SK-N-SH (cell line): ENCODE measurements around the gene STMN1. TPM values are rescaled to one million over a fixed set of nuclear protein-coding genes. Genes with fewer than 3 reads are reported as not detected.

Experiments used
- CTCF ChIA-PET: fragments of 300-600, 350-600 bp; formaldehyde crosslinking; extraction: SDS; loops from one replicate; lab custom pipeline; 2021; lab: Yijun Ruan, JAX
- POLR2A ChIA-PET: fragments of 350-600 bp; sonication (Branson Sonifier 250); formaldehyde crosslinking; extraction: SDS; loops from one replicate; lab custom pipeline; 2020; ENCODE audit warnings: antibody characterized with exemption, inconsistent platforms; lab: Yijun Ruan, JAX
- DNase-seq: peaks from one replicate; pipeline ENCODE4 v3.0.0; 2012
- H2AFZ ChIP-seq: fragments of 200-600 bp; sonication (generic); 2 replicates; pipeline ENCODE4 v1.8.1; 2016; ENCODE audit warnings: antibody characterized with exemption, mild to moderate bottlenecking, low read depth
- H3F3A ChIP-seq: fragments of 200-600 bp; sonication (generic); replicated peaks from 2 replicates; pipeline ENCODE3; 2016; ENCODE audit warnings: antibody characterized with exemption, mild to moderate bottlenecking; ENCODE audit not compliant: insufficient read depth
- H3K27ac ChIP-seq, 2 experiments: fragments of 200-500 bp in 1 of 2; fragments of 200-600 bp in 1 of 2; sonication (Bioruptor generic) in 1 of 2; sonication (generic), shearing (Covaris generic) in 1 of 2; 2 replicates each; pipeline versions ENCODE4 v1.5.1 to v1.6.1; 2014 to 2016; ENCODE audit warnings: low read depth in 2 of 2, inconsistent platforms in 1 of 2, low read length in 1 of 2, mild to moderate bottlenecking in 1 of 2, mixed read lengths in 1 of 2
- H3K27me3 ChIP-seq: fragments of 200-600 bp; sonication (generic), shearing (Covaris generic); 2 replicates; pipeline ENCODE4 v1.6.1; 2016; ENCODE audit warnings: mixed run types; ENCODE audit not compliant: insufficient read depth
- H3K36me3 ChIP-seq, 2 experiments: fragments of 200-500 bp in 1 of 2; fragments of 200-600 bp in 1 of 2; sonication (Bioruptor generic) in 1 of 2; sonication (generic) in 1 of 2; replicated peaks in 1 of 2; 2 replicates each; pipeline versions ENCODE3 to v1.5.1; 2014 to 2016; ENCODE audit warnings: low read length in 1 of 2, mild to moderate bottlenecking in 1 of 2; ENCODE audit not compliant: insufficient read depth in 2 of 2, control insufficient read depth in 1 of 2
- H3K4me1 ChIP-seq, 2 experiments: fragments of 200-500 bp in 1 of 2; fragments of 200-600 bp in 1 of 2; sonication (Bioruptor generic) in 1 of 2; sonication (generic), shearing (Covaris generic) in 1 of 2; 2 replicates each; pipeline versions ENCODE4 v1.5.1 to v1.6.1; 2014 to 2016; ENCODE audit warnings: low read depth in 1 of 2, low read length in 1 of 2, mixed run types in 1 of 2; ENCODE audit not compliant: insufficient read depth in 2 of 2, control insufficient read depth in 1 of 2
- H3K4me2 ChIP-seq: fragments of 200-600 bp; sonication (generic), shearing (Covaris generic); 2 replicates; pipeline ENCODE4 v1.6.1; 2017; ENCODE audit warnings: mixed run types
- H3K4me3 ChIP-seq, 2 experiments: fragments of 200-500 bp in 1 of 2; fragments of 200-600 bp in 1 of 2; sonication (Bioruptor generic) in 1 of 2; sonication (generic), shearing (Covaris generic) in 1 of 2; 2 replicates each; pipeline versions ENCODE4 v1.5.1 to v1.8.1; 2014 to 2016; ENCODE audit warnings: low read depth in 2 of 2, inconsistent platforms in 1 of 2, low read length in 1 of 2, mild to moderate bottlenecking in 1 of 2, mixed read lengths in 1 of 2, moderate library complexity in 1 of 2
- H3K79me2 ChIP-seq: fragments of 200-600 bp; sonication (generic); 2 replicates; pipeline ENCODE4 v1.8.1; 2017; ENCODE audit warnings: mild to moderate bottlenecking; ENCODE audit not compliant: insufficient read depth
- H3K9ac ChIP-seq: fragments of 200-600 bp; sonication (generic); 2 replicates; pipeline ENCODE4 v1.6.1; 2017; ENCODE audit warnings: mixed run types
- H3K9me2 ChIP-seq: fragments of 200-600 bp; sonication (generic); 2 replicates; pipeline ENCODE4 v1.6.1; 2017; ENCODE audit warnings: mixed run types
- H3K9me3 ChIP-seq: fragments of 200-600 bp; sonication (generic); 2 replicates; pipeline ENCODE4 v1.6.1; 2017; ENCODE audit warnings: mixed run types, mild to moderate bottlenecking, moderate library complexity
- H4K20me1 ChIP-seq: fragments of 200-600 bp; sonication (generic); 2 replicates; pipeline ENCODE4 v1.6.1; 2017; ENCODE audit warnings: mild to moderate bottlenecking, mixed run types; ENCODE audit not compliant: insufficient read depth
- CTCF ChIP-seq: fragments of 200-600 bp; sonication (generic); IDR thresholded peaks from 2 replicates; pipeline ENCODE4 v1.6.1; 2017; ENCODE audit warnings: antibody characterized with exemption, mild to moderate bottlenecking, moderate library complexity
- EP300 ChIP-seq, 2 experiments: IDR thresholded peaks; 2 replicates each; pipeline versions ENCODE4 v1.4.0 to v1.6.1; 2012; ENCODE audit warnings: borderline replicate concordance in 1 of 2, low read depth in 1 of 2, low read length in 1 of 2
- EZH2phosphoT487 ChIP-seq: fragments of 200-600 bp; sonication (generic); IDR thresholded peaks from 2 replicates; pipeline ENCODE4 v1.6.1; 2017; ENCODE audit warnings: low read depth, mixed run types, mild to moderate bottlenecking, antibody characterized with exemption, moderate library complexity, borderline replicate concordance
- MEF2A ChIP-seq: IDR thresholded peaks from 2 replicates; pipeline ENCODE4 v1.4.0; 2012; ENCODE audit warnings: low read depth, borderline replicate concordance
- MXI1 ChIP-seq: IDR thresholded peaks from 2 replicates; pipeline ENCODE4 v1.6.1; 2012; ENCODE audit warnings: mild to moderate bottlenecking, low read depth, low read length, improper control_type of control experiment
- NFIC ChIP-seq: IDR thresholded peaks from 2 replicates; pipeline ENCODE4 v1.4.0; 2012; ENCODE audit warnings: borderline replicate concordance
- REST ChIP-seq: IDR thresholded peaks from 2 replicates; pipeline ENCODE4 v1.6.1; 2012; ENCODE audit warnings: mild to moderate bottlenecking, low read depth, low read length, moderate library complexity
- SIN3A ChIP-seq: IDR thresholded peaks from 2 replicates; pipeline ENCODE4 v1.6.1; 2012; ENCODE audit warnings: low read depth, mild to moderate bottlenecking, low read length, moderate library complexity, borderline replicate concordance
- WGBS: methylation state at CpG from one replicate; pipeline ENCODE4 v1.1.6; 2017; ENCODE audit warnings: low lambda C conversion rate; 5-methylcytosine and 5-hydroxymethylcytosine counted together
- polyA plus RNA-seq, 3 experiments: library from polyadenylated mRNA; depleted of rRNA; stranded (reverse); fragments of >200 nt; gene quantifications; 2 replicates each; pipeline ENCODE4 v1.2.3, GENCODE V29; 2012

The STMN1 gene
- polyA plus RNA-seq, 1 of the 3 experiments (the other 2 are of a cell fraction): 143 TPM

DNA sequence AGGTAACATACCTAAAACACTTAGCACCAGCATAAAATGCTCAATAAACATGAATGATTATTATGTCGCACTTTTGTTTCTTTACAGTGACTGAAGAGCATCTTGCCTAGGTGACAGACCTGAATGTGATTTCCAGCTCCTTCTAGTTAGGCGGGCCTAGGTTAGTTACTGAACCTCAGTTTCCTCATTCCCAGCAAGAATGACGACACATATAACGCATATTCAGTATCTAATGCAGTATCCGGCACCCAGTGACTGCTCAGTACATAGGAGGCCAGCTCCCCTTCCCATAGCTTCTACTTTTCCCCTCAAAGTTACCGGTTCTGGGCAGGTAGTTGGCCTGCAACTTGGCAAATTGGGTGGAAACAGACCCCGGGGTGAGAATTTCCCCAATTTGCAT, 47.7 kb downstream of the STMN1 start:
- DNase-seq: no peak
- CTCF ChIA-PET: no interaction called here
- Histone ChIP-seq H2AFZ (peak overlapping the region; percentile 95; the same call in 1 of the 2 replicates), H3K9me3 (no peaks in the 10 kb centered on the region), H3F3A (no peaks in the 10 kb centered on the region)
- WGBS: 78% methylated on average over 7 of the region's 7 CpGs
- TF ChIP-seq SIN3A (no peak), EP300 (IDR thresholded peaks at IDR 0.05; ENCODE audit: borderline replicate concordance in 1 of 2, low read depth in 1 of 2, low read length in 1 of 2) (no peak), MEF2A (no peak), REST (no peak), CTCF (no peak)
- TF ChIP-seq, all 33 proteins: peak for 0
- H3K79me2 ChIP-seq: peaks cover 27% of the 10 kb centered on the region
- H4K20me1 ChIP-seq: no peaks in the 10 kb centered on the region
- H3K4me1 ChIP-seq: peaks cover 0 to 6% of the 10 kb centered on the region in 2 experiments; a peak in 1 of 4 replicates
- H3K27ac ChIP-seq: no peak overlapping the region
- POLR2A ChIA-PET: no interaction called here
- peak overlapping the region; percentile 64 to 65 for H3K4me3 ChIP-seq
- peak overlapping the region; percentile 82; the same call in 1 of the 2 replicates for H3K9ac ChIP-seq
- H3K4me2 ChIP-seq: peak overlapping the region; percentile 99
- peaks cover 0 to 4% of the 10 kb centered on the region in 2 experiments for H3K36me3 ChIP-seq
- no peaks in the 10 kb centered on the region for H3K9me2 ChIP-seq
- no peaks in the 10 kb centered on the region for H3K27me3 ChIP-seq

- WGBS: 96% methylated on average over 11 of the region's 11 CpGs
- no peak overlapping the region for H3K4me3 ChIP-seq
- DNase-seq: no peak
- CTCF ChIA-PET: interaction anchor here (1.3 kb wide), 1 partner anchor 25 kb away, joined by 3 read pairs; no protein-coding TSS in a partner anchor
- no peak overlapping the region for H3K27ac ChIP-seq
- H4K20me1 ChIP-seq: no peaks in the 10 kb centered on the region
- no peaks in the 10 kb centered on the region for H3F3A ChIP-seq
- H3K79me2 ChIP-seq: peaks cover 36% of the 10 kb centered on the region
- no peak overlapping the region for H3K4me2 ChIP-seq
- no peaks in the 10 kb centered on the region for H3K9me2 ChIP-seq
- POLR2A ChIA-PET: no interaction called here
- no peak overlapping the region for H2AFZ ChIP-seq
- H3K27me3 ChIP-seq: no peaks in the 10 kb centered on the region
- no peak overlapping the region for H3K9ac ChIP-seq
- no peak for TF ChIP-seq EZH2phosphoT487
- TF ChIP-seq NFIC: no peak
- TF ChIP-seq MXI1: no peak
- H3K4me1 ChIP-seq: peaks cover 0 to 6% of the 10 kb centered on the region in 2 experiments; a peak in 1 of 4 replicates
- no peaks in the 10 kb centered on the region for H3K36me3 ChIP-seq
- H3K9me3 ChIP-seq: no peaks in the 10 kb centered on the region
Observed at GRCh38 chr1:25856856-25857255, 49.4 kb downstream of the STMN1 start.
